Stimulated activated CD8-positive, alpha-beta memory T cell treated with anti-CD3 and anti-CD28 coated beads, Interleukin-4, amount 100 ng/mL, for 1 hour (primary cell): ENCODE measurements around the gene CH25H.
A peak's percentile ranks its signal among the peaks of the same experiment; 100 is the strongest.
"Not testable (repeated sequence)": the region's sequence is repeated elsewhere in the genome, so short reads cannot be mapped to it uniquely, and the experiment has no call there.

ENCODE experiments used
- DNase-seq, 2 donors: peaks; one replicate each; pipeline ENCODE4 v3.0.0-alpha.2; 2020; ENCODE audit warnings: low read depth in 2 of 2, low spot score in 1 of 2

CH25H gene

DNA sequence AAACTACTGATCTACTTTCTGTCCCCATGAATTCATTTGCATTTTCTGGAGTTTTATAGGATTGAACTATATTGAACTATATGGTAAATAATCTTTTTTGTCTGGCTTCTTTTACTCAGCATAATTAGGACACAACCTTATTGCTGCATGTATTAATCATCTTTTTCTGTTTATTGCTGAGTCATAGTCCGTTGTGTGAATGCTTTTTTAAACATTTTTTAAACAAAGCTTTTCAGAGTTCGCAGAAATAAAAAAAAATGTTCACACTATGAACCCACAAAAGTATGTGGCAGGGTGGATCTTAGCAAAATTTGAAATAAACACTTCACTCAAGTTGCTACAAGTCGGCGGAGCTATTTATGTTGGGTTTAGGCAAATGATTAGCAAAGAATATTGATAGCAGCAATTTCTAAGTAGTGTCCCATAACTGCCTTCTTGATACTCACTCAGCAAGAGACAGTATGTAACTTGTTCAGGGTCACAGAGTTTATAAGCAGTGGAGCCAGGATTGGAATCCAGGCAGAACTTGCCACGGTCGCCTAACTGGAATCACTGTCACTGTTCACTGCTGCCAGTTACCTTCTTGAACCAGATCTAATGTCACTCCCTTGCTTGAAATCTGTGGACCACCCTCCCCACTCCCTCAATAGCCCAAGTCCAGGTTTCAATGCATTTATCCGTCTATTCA lies 5.6 kb downstream of the CH25H start:
- DNase-seq, result no peak

DNA sequence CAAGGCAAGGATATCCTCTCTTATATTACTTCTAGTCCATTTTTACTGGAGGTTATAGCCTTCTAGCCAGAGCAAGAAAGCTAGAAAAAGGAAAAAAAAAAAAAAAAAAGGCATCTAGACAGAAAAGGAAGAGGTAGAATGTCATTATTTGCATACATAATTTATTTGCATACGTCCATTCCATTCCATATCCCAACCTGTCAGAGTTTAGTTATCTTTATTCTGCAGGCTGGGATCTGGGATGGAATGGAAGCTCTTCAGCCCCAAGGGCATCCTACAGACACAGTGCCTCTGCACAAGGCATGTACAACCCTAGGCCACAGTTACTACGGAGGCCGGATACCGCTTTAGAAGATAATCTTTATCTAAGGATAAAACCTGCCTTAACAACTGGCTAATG lies 9.6 kb downstream of the CH25H start:
- no peak for DNase-seq

DNA sequence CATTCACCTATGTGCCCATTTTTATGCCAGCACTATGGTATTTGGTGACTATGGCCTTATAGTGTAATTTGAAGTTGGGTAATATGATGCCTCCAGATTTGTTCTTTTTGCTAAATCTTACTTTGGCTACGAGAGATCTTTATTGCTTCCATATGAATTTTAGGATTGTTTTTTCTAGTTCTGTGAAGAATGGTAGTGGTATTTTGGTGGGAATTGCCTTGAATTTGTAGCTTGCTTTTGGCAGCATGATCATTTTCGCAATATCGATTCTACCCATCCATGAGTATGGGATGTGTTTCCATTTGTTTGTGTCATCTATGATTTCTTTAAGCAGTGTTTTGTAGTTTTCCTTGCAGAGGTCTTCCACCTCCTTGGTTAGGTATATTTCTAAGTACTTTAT lies 15.8 kb downstream of the CH25H start:
- DNase-seq, result not testable (repeated sequence)

DNA sequence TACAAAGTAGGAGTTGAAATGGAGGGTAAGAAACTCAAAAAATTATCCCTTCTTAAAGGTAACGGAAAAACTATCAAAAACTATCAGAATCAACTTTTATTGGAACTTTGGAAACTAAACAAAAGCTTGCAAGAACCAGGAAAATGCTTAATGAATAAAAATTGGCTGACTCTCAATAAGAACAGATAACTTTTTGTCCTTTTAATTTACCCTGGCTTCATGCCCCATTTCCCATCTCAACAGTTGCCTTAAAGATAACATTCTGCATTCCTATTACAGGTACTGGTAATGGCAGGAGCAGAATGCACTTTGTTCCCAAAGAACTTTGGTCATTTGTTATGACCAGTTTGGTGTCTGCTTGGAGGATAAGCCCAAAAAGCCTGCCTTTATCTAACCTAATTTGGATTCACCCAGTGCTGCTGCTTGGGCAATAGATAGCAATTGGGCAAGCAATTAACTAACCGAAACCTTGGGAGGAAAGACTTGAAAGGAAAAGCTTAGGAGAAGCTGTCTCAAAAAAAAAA lies 17.8 kb downstream of the CH25H start:
- DNase-seq, result no peak

DNA sequence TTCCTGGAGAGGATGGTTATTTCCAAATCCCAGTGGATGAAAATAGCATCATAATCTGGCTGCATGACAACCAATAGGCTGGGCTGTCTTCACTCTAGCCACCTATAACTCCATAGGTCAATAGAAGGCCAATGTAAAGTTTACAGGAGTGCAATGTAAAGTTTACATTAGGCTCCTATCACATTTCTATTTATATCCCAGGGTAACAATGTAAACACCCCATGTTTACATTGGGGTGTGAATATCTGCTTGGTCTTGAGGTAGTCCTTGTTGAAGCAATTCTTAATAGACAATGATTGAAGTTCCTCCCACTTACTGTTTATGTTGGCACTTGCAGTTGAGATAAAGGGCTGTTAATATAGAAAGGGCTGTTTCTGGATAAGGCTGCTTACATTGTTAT lies 21.5 kb downstream of the CH25H start:
- DNase-seq, result no peak

DNA sequence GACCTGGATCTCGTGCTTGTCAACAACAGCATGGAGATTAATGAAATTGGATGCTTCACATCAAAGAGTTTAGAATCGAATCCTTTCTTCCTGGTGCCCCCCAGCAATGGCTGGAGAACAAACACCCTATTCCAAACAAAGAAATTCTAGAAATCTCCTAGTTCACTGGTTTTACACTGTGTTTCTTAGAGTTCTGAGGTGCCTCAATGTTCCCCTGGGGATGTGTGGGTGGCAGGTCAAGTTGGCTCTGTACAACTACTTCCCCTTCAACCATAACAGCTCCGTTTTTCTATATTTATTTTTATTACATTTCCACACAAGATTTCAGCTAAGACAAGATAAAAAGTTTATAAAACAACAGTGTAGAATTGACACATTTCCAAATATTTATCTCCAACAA lies 22.5 kb downstream of the CH25H start:
- no peak for DNase-seq

DNA sequence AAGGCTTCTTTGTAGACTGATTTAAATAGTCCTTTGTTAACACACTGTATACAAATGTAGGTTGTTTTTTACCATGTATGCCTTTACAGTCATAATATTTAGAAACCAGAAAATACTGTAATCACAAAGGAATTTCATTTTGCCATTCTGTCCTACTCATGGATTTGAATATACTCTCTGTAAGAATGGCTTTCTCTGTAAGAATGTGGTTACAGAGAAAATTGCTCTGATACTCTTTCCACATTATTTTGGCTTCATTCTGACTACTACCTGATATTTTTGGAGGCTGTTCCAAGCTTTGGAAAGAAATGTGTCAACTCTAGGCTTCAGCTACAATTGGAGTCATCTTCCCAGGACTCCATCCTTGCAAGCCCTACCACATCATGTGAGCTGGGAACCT lies 23.5 kb downstream of the CH25H start:
- DNase-seq, result no peak

DNA sequence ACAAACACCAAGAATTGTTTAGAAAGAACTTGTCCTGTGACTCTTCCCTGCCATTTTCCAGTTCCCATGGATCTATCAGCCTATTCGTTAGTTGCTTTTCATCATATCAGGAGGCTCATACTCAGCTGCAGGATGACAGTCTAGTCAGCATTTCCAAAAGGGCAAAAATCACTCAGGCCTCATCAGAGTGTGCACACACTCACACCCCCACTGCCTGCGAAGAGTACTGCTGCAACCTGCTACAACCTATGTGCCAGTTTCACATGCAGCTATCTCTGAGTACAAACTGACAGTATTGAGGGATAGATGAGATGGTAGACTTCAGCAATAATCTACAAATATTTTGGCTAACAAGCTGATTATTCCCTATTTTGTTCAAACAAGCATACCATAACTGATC lies 24.2 kb downstream of the CH25H start:
- DNase-seq, result no peak

DNA sequence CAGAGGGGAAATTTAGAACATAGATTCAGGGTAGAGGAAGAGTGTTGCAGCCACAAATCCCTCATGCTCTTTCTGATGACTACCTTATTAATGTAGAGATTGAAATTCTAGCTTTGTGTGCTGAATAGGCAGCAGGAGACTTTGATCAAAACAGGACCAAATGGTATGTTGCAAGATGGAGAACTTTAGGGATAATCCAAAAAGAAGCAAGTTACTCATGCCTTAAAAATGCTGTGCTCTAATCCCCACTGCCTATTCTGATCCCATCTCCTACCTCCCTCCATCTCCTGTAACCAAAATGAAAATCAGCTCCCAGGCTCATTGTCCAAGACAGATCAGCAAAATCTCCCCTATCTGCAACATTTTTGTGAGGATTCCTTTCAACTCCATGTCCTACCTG lies 31.3 kb downstream of the CH25H start:
- no peak for DNase-seq

DNA sequence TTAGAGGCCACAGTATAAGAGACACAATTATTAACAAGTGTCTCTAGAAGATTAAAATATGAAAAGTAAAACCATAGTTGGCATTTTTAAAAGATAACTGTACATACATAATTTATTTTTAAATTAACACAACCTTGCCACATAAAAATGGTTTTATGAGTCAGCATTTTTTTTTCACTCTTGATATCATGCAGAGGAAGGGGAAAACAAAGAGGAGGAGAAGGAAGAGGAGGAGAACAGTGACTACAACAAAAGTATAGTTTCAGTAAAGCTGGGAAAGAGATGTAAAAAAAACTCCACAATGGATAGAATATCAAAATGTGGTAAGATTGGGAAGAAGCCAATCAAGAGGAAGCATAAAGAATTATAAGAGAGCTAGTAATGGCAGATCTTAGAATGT lies 34.0 kb downstream of the CH25H start:
- no peak for DNase-seq

DNA sequence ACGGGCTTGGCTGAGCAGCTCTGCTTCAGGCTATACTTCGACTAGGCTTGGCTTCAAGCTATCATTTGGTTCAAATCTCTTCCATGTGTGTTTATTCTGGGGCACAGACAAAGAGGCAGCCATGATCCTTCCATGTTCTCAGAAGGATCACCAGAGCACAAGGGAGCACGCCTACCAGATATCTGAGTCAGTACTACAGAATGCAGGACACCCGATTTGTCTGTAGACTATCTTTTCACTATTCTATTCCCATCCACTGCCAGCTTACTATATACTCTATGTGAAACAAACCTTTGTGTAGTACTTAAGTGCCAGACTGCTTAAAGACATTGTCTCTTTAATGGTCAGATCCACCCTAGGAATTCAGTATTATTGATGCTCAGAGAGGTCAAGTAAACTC lies 35.1 kb downstream of the CH25H start:
- no peak for DNase-seq

DNA sequence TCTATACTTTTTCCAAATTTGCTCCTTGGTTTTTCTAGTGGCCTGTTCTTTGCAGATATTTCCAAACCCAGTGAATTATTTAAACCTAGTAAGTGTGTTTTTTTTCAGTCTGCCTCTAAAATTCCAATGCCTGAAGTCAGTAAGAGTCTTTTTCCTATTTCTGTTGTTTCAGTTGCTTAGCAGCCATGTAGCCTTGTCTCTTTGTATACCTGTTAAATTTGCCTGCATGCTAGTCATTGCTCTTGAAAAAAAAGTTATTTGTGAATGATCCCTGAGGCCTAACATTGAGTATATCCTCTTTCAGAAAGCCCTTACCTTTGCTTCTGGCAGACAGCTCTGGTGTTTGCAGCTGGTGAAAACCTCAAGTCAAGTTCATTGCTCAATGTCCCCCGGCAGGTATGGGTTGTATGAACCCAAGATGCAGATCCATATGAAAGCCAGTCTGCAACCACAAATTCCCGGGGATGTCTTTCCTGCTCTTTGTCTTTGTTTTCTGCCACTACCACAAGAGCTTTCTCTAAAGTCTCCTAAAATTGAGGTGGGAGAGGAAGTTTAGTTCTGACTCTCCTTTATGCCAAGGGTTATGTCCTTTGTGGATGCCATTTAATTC lies 35.7 kb downstream of the CH25H start:
- no peak for DNase-seq

DNA sequence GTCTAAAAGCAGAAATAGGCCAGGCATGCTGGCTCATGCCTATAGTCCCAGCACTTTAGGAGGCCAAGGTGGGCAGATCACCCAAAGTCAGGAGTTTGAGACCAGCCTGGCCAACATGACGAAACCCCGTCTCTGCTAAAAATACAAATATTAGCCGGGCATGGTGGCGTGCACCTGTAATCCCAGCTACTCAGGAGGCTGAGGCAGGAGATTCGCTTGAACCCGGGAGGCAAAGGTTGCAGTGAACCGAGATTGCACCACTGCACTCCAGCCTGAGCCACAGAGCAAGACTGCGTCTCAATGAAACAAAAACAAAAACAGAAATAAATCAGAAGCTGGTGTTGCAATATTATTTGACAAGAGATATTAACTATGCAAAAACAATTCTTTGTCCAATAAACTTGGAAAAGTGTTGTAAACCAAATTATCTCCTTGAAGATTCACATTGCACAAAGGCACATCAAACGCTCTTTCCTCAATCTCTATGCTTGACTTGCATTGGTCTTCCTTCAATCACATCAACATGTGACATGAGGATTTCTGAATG lies 38.7 kb downstream of the CH25H start:
- not testable (repeated sequence) for DNase-seq

DNA sequence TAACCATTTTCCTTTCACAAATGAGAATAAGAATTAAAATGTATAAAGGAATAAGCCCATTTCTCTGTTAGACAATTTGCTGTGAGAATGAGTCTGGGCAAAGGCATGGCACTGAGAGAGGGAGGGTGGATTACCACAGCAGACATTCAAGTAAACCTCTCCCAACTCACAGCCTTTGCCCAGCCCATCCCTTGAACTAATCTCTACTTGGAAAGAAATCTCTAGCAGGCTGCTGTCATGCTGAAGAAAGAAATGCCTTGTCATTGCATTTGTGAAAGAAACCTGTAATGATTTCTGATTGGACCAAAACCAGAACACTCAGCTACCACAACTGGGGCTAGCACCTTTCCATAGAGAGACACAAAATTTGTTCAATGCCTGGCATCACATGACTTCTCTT lies 39.2 kb downstream of the CH25H start:
- DNase-seq, result no peak

DNA sequence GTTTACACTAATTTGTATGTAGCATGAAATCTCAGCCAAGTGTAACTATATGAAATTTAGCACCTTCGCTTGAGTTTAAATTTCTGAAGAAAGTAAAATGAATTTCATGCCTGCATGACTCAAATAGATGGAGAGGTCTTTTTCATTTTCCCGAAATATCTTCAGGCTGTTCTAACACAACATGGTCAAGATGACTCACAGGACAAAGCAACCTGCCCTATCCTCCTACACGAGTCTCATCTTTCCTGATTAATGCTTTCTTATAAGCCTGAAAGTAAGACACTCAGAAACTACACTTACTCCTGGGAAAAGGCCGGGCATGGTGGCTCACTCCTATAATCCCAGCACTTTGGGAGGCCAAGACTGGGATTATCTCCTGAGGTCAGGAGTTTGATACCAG lies 41.2 kb downstream of the CH25H start:
- DNase-seq, result no peak

DNA sequence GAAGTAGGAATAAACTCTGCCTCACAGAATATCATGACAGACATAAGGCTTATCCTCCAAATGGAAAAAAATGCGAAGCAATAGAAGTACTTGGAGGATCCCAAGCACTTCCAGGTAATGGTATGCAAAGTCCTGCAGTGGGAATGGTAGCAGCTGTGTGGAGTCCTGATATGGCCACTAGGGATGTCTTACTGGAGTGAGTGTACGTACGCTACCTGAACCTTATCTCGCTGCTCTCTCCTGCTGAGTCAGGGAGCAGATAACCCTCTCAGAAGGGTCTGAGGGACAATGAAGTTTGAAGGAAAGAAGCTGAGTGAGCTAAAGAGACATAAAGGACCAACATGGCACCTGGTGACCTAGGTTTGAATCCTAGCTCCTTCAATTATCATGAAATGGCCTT lies 42.2 kb downstream of the CH25H start:
- DNase-seq, result no peak

DNA sequence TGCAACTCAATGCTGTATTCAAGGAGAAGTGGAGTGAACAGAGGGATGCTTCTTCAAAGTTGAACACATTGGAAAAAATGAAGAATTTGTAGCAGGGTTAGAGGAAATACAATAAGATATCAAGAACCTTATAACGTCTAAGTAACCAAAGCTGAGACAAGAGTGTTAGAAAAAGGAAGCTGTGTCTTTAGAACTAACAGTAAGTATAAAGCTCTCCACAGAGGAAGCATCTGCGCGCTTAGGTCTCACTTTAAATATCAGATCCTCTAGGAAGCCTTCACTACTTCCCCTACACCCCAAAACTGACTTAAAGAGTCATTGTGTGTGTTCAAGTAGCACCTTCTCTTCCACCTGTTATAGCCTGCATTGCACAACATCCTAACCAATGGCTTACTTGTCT lies 43.0 kb downstream of the CH25H start:
- no peak for DNase-seq

DNA sequence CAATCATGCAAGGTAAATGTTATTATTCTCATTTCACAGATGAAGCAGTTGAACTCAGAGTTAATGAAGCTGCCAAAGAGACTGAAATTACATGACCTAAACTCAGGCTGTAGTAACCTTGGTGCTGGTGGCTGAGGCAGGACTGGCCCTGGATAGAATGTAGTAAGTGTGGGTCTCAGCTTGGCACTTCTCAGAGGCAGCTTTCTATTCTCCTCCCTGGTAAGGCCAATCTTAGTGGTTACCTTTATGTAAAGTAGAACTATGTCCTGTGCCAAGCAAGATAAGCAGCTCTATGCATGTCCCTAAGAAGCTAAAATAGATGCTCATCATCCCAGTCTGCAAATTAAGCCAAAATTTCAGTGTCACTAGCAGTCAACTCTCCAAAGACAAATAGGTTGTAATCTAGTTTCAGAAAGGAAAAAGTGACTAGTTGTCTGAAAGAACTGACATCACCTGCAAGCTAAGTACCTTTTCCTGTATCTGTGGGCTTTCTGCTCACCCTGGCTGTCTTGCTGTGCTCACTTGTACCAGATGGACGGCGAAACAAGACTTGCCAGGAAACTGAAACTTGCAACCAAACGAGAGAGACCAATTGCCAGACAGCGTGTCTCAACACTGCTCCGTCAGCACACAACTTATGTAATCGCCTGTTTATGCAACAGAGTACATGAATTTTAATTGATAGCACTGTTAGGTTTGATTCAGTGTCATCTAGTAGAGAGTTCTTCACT lies 43.7 kb downstream of the CH25H start:
- DNase-seq, result peak in 1 of 2 donors; percentile 1

DNA sequence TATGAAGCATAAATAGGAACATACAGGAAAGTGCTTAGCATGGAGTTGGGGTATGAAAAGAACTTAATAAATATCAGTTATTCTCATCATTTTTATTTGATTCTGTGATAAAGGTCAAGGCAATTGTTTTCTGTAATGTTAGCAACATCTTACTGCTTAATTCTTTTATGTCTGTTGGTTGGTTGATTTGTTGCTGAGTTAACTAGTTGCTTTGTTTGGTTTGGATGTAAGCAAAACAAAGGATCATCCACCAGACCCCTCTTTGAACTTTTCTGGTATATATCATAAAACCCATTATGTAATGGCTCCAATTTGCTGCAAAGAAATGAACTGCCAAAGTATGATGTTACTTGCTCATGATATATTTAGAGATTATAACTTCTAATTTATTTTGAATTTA lies 44.5 kb downstream of the CH25H start:
- no peak for DNase-seq

DNA sequence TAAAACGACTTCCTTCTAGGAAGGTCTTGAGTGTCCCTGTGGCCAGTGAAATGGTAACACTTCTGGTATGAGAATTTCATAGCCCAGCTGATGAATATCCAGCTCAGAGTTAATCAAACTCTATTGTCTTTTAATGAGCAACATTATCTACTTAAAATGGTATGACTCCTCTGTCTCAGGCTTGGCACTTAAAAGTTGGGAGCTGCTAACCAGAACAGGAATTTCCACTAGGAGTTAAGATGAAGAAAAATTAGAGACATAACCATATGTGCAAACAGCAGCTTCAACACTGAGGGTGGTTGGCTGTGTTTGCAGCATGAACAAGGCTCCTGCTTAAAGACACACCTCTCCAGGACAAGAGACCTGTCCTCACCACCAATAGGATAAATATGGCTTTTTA lies 46.8 kb downstream of the CH25H start:
- DNase-seq, result no peak

DNA sequence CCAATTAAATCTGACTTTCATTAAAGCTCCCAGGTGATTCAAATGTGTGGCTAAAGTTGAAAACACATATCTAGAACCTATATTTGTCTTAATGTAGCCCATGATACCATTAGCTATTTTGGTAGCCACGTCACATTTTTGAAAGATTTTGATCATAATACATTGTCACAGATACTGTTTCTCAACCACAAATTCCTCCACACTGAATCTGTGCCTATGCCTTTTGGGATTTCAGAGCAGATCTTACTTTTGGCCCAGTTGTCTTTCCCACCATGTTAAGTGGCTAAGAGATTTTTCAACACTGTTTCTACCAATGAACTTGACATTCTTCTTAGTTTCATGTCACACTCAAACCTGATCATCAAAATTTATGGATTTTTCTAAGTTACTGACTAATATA lies 47.4 kb downstream of the CH25H start:
- DNase-seq, result no peak

DNA sequence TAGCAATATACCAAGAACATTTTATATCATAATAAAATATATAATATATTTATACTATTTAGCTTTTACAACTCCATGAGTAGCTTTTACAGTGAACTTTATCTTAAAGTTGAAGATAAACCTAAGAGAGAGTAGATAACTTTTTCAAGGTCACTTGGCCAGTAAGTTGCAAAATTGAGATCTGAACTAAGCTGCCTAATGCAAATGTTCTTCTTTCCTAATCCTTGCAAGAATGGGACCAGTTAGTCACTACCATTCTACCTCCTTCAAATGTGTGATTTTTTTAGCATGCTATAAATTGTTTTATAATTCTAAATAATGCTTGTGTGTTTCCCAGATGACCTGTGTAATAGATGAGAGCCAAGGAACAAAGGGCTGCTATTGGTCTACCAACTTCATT lies 47.8 kb downstream of the CH25H start:
- no peak for DNase-seq
